Liver (tissue), 9 donors: ENCODE data around the gene JPT2. TPM values are rescaled to one million over a fixed set of nuclear protein-coding genes. Genes with fewer than 3 reads are reported as not detected.
A peak's percentile ranks its signal among the peaks of the same experiment; 100 is the strongest.
"Not testable (repeated sequence)": the region's sequence is repeated elsewhere in the genome, so short reads cannot be mapped to it uniquely, and the experiment has no call there.

Source experiments
- DNase-seq: peaks from one replicate; pipeline ENCODE4 v3.0.0-alpha.2; 2017; ENCODE audit warnings: low spot score
- H3K27ac ChIP-seq, 2 donors: one replicate each; pipeline ENCODE4 v1.7.0; 2013; ENCODE audit warnings: inconsistent platforms in 2 of 2, low read length in 2 of 2, control low read depth in 1 of 2, low read depth in 1 of 2, mild to moderate bottlenecking in 1 of 2
- H3K27me3 ChIP-seq, 4 donors: one replicate each; pipeline versions ENCODE4 v1.6.1 to v1.7.0; 2013; ENCODE audit warnings: low read length in 3 of 4, inconsistent platforms in 1 of 4, mild to moderate bottlenecking in 1 of 4, moderate library complexity in 1 of 4; ENCODE audit not compliant: control insufficient read depth in 4 of 4, insufficient read depth in 4 of 4
- H3K36me3 ChIP-seq, 4 donors: one replicate each; pipeline versions ENCODE4 v1.6.1 to v1.7.0; 2013; ENCODE audit warnings: low read length in 3 of 4, mild to moderate bottlenecking in 3 of 4, low read depth in 1 of 4, moderate library complexity in 1 of 4; ENCODE audit not compliant: control insufficient read depth in 4 of 4, insufficient read depth in 3 of 4
- H3K4me1 ChIP-seq, 4 donors: one replicate each; pipeline versions ENCODE4 v1.6.1 to v1.7.0; 2013; ENCODE audit warnings: low read length in 3 of 4, mild to moderate bottlenecking in 3 of 4, moderate library complexity in 1 of 4; ENCODE audit not compliant: control insufficient read depth in 4 of 4, insufficient read depth in 4 of 4
- H3K4me3 ChIP-seq, 3 donors: one replicate each; pipeline versions ENCODE4 v1.6.1 to v1.7.0; 2013; ENCODE audit warnings: low read length in 3 of 3, control low read depth in 1 of 3, low read depth in 1 of 3, mild to moderate bottlenecking in 1 of 3
- H3K9ac ChIP-seq, 2 donors: one replicate each; pipeline ENCODE4 v1.7.0; 2013; ENCODE audit warnings: low read length in 2 of 2, mild to moderate bottlenecking in 2 of 2, moderate library complexity in 2 of 2, control low read depth in 1 of 2, low read depth in 1 of 2
- H3K9me3 ChIP-seq, 4 donors: one replicate each; pipeline versions ENCODE4 v1.6.1 to v1.7.0; 2013; ENCODE audit warnings: low read length in 3 of 4; ENCODE audit not compliant: control insufficient read depth in 4 of 4
- EGR1 ChIP-seq, 2 donors: IDR thresholded peaks; 2 replicates each; pipeline ENCODE4 v1.6.1; 2016 to 2018; ENCODE audit warnings: antibody characterized with exemption in 2 of 2, low read depth in 2 of 2
- FOXA1 ChIP-seq: IDR thresholded peaks from 2 replicates; pipeline ENCODE4 v1.6.1; 2016; ENCODE audit warnings: antibody characterized with exemption
- GABPA ChIP-seq, 2 donors: IDR thresholded peaks in 1 of 2; conservative IDR thresholded peaks in 1 of 2; 2 replicates each; pipeline ENCODE4 v1.6.1; 2016; ENCODE audit warnings: antibody characterized with exemption in 2 of 2, mild to moderate bottlenecking in 1 of 2, moderate library complexity in 1 of 2
- HNF4A ChIP-seq, 2 donors: conservative IDR thresholded peaks; 2 replicates each; pipeline ENCODE4 v1.6.1; 2016; ENCODE audit warnings: antibody characterized with exemption in 2 of 2, mild to moderate bottlenecking in 2 of 2
- JUND ChIP-seq, 2 donors: IDR thresholded peaks; 2 replicates each; pipeline ENCODE4 v1.6.1; 2016; ENCODE audit warnings: antibody characterized with exemption in 2 of 2
- NR2F2 ChIP-seq: IDR thresholded peaks from 2 replicates; pipeline ENCODE4 v1.6.1; 2016; ENCODE audit warnings: antibody characterized with exemption
- RAD21 ChIP-seq, 2 donors: IDR thresholded peaks; 2 replicates each; pipeline ENCODE4 v1.6.1; 2016; ENCODE audit warnings: antibody characterized with exemption in 2 of 2, mild to moderate bottlenecking in 2 of 2
- REST ChIP-seq: IDR thresholded peaks from 2 replicates; pipeline ENCODE4 v1.6.1; 2016; ENCODE audit warnings: antibody characterized with exemption, mild to moderate bottlenecking
- RXRA ChIP-seq, 2 donors: IDR thresholded peaks; 2 replicates each; pipeline ENCODE4 v1.6.1; 2017 to 2018; ENCODE audit warnings: antibody characterized with exemption in 2 of 2, mild to moderate bottlenecking in 1 of 2
- SP1 ChIP-seq: IDR thresholded peaks from 2 replicates; pipeline ENCODE4 v1.6.1; 2018; ENCODE audit warnings: antibody characterized with exemption, mild to moderate bottlenecking
- TAF1 ChIP-seq: conservative IDR thresholded peaks from 2 replicates; pipeline ENCODE4 v1.6.1; 2016; ENCODE audit warnings: antibody characterized with exemption, mild to moderate bottlenecking
- YY1 ChIP-seq: IDR thresholded peaks from 2 replicates; pipeline ENCODE4 v1.6.1; 2016; ENCODE audit warnings: antibody characterized with exemption, mild to moderate bottlenecking
- ZBTB33 ChIP-seq: IDR thresholded peaks from 2 replicates; pipeline ENCODE4 v1.6.1; 2016; ENCODE audit warnings: antibody characterized with exemption
- WGBS: extraction: QIAGEN DNeasy Blood & Tissue Kit; methylation state at CpG from one replicate; pipeline ENCODE4 v1.1.7; 2013; 5-methylcytosine and 5-hydroxymethylcytosine counted together
- polyA plus RNA-seq, 2 donors: library from polyadenylated mRNA; stranded (reverse) in 1 of 2; unstranded in 1 of 2; fragments of 200-250 nt in 1 of 2; fragments of >200 nt in 1 of 2; fragmentation: Nextera tagmentation in 1 of 2; extraction: Ambion mirVana in 1 of 2; gene quantifications; one replicate each; pipeline versions ENCODE4 v1.2.1 to v1.2.3, GENCODE V29; 2013 to 2015
- total RNA-seq, 2 donors: library from RNA; depleted of rRNA; stranded (reverse); fragments of >200 nt; gene quantifications; one replicate each; pipeline ENCODE4 v1.2.3, GENCODE V29; 2014
- TF ChIP-seq, protein P1 (sequence below): fragments of 150-350 bp; IDR thresholded peaks from 2 replicates; pipeline ENCODE4 v1.5.1; 2017; ENCODE audit warnings: improper control_type of control experiment, low read depth, low read length; ENCODE audit not compliant: missing input control
- donor health status: healthy.
- donor health status: healthy.
- donor health status: healthy.
- donor health status: healthy.
- donor health status: healthy.

The JPT2 gene
- total and polyA plus RNA-seq, 4 donors, result 7.4 to 32.6 (median 28.4) TPM

GRCh38 chr16:1715220-1715619 lies 37.1 kb downstream of the JPT2 start (continued):
- no peak for TF ChIP-seq REST
- no peak for TF ChIP-seq JUND (IDR thresholded peaks at IDR 0.05)
- TF ChIP-seq FOXA1, result no peak
- TF ChIP-seq EGR1 (IDR thresholded peaks at IDR 0.05; ENCODE audit: low read depth in 2 of 2), result no peak

GRCh38 chr16:1718236-1718635 lies 40.2 kb downstream of the JPT2 start:
- not testable (repeated sequence) for H3K27me3 ChIP-seq, H3K4me3 ChIP-seq, H3K4me1 ChIP-seq, H3K27ac ChIP-seq, H3K36me3 ChIP-seq, H3K9ac ChIP-seq, H3K9me3 ChIP-seq, DNase-seq
- WGBS, result 94% methylated on average over 10 of the region's 10 CpGs

DNA sequence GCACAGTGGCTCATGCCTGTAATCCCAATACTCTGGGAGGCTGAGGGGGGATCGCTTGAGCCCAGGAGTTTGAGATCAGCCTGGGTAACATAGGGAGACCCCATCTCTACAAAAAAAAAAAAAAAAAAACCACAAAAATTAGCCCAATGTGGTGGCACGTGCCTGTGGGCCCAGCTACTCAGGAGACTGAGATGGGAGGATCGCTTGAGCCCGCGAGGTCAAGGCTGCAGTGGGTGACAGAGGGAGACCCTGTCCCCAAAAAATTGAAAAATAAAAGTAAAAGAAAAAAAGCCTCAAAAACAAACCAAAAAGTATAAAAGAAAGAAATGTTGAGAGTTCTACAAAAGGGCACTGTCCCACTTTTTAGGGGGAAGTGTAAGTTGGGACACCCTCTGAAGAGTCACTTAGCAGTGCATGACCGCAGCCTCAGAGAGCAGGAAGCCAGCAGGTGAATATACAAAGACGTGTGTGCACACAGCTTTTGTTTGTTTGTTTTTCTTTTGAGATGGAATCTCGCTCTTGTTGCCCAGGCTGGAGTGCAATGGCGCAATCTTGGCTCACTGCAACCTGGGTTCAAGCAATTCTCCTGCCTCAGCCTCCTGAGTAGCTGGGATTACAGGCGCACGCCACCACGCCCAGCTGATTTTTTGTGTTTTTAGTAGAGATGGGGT lies 41.6 kb downstream of the JPT2 start:
- 74% methylated on average over 12 of the region's 12 CpGs for WGBS
- not testable (repeated sequence) for H3K4me1 ChIP-seq, H3K9ac ChIP-seq, H3K4me3 ChIP-seq, H3K27me3 ChIP-seq, DNase-seq, H3K36me3 ChIP-seq, H3K9me3 ChIP-seq, H3K27ac ChIP-seq
- TF ChIP-seq HNF4A (conservative IDR thresholded peaks at IDR 0.05) (peak in 1 of 2 donors; percentile 19), RXRA (IDR thresholded peaks at IDR 0.05) (peak in 1 of 2 donors; percentile 13)

DNA sequence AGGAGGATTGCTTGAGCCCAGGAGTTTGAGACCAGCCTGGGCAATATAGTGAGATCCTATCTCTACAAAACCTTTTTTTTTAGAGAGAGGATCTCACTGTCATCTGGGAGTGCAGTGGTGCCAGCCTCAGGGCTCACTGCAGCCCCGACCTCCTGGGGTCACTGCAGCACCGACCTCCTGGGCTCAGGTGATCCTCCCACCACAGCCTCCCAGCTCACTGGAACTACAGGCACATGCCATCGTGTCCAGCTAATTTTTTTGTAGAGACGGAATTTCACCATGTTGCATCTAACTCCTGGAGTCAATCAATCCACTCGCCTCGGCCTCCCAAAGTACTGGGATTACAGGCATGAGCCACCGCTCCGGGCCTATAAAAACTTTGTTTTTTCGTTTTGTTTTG lies 43.3 kb downstream of the JPT2 start:
- H3K4me1 ChIP-seq, result peaks cover 2 to 7% (median 4%) of the 10 kb centered on the region in 4 donors
- H3K4me3 ChIP-seq, result no peak overlapping the region
- H3K36me3 ChIP-seq, result peaks cover 0 to 10% (median 5%) of the 10 kb centered on the region in 4 donors
- WGBS, result 95% methylated on average over 9 of the region's 9 CpGs
- H3K27ac ChIP-seq, result no peak overlapping the region
- no peaks in the 10 kb centered on the region for H3K27me3 ChIP-seq
- DNase-seq, result no peak
- H3K9ac ChIP-seq, result no peak overlapping the region
- no peaks in the 10 kb centered on the region for H3K9me3 ChIP-seq
- TF ChIP-seq REST, result no peak
- no peak for TF ChIP-seq GABPA (IDR thresholded peaks at IDR 0.05 in 1 of 2, conservative IDR thresholded peaks at IDR 0.05 in 1 of 2)
- TF ChIP-seq FOXA1, result no peak
- no peak for TF ChIP-seq RXRA (IDR thresholded peaks at IDR 0.05)
- no peak for TF ChIP-seq ZBTB33
- TF ChIP-seq NR2F2, result no peak
- no peak for TF ChIP-seq SP1
- TF ChIP-seq YY1, result no peak
- TF ChIP-seq RAD21 (IDR thresholded peaks at IDR 0.05), result no peak
- TF ChIP-seq, protein P1, sequence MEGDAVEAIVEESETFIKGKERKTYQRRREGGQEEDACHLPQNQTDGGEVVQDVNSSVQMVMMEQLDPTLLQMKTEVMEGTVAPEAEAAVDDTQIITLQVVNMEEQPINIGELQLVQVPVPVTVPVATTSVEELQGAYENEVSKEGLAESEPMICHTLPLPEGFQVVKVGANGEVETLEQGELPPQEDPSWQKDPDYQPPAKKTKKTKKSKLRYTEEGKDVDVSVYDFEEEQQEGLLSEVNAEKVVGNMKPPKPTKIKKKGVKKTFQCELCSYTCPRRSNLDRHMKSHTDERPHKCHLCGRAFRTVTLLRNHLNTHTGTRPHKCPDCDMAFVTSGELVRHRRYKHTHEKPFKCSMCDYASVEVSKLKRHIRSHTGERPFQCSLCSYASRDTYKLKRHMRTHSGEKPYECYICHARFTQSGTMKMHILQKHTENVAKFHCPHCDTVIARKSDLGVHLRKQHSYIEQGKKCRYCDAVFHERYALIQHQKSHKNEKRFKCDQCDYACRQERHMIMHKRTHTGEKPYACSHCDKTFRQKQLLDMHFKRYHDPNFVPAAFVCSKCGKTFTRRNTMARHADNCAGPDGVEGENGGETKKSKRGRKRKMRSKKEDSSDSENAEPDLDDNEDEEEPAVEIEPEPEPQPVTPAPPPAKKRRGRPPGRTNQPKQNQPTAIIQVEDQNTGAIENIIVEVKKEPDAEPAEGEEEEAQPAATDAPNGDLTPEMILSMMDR, result no peak
- TF ChIP-seq TAF1, result no peak
